BJ (cell line): Measurements from ENCODE around the gene EIF6. TPM values are rescaled to one million over a fixed set of nuclear protein-coding genes. Genes with fewer than 3 reads are reported as not detected.

Experiments used
- CTCF ChIA-PET: fragments of 350-600 bp; formaldehyde crosslinking; extraction: SDS; loops from one replicate; lab custom pipeline; 2021; ENCODE audit warnings: antibody characterized with exemption, inconsistent platforms; lab: Yijun Ruan, JAX
- POLR2A ChIA-PET: fragments of 300-600 bp; sonication (Branson Sonifier 250); formaldehyde crosslinking; extraction: SDS; loops from one replicate; lab custom pipeline; 2021; ENCODE audit warnings: antibody characterized with exemption; lab: Charles Lee
- DNase-seq: peaks from one replicate; pipeline ENCODE4 v3.0.0-alpha.2; 2011; ENCODE audit warnings: low read depth
- H3K27me3 ChIP-seq: 2 replicates; pipeline ENCODE4 v1.6.0; 2011; ENCODE audit warnings: low read length; ENCODE audit not compliant: control insufficient read depth, insufficient read depth
- H3K36me3 ChIP-seq: 2 replicates; pipeline ENCODE4 v1.5.1; 2011; ENCODE audit warnings: low read length; ENCODE audit not compliant: control insufficient read depth, insufficient read depth
- H3K4me3 ChIP-seq: 2 replicates; pipeline ENCODE4 v1.5.1; 2011; ENCODE audit warnings: low read depth, mild to moderate bottlenecking, control low read depth, low read length
- polyA plus RNA-seq: library from polyadenylated mRNA; depleted of rRNA; stranded (reverse); fragments of >200 nt; gene quantifications from 2 replicates; pipeline ENCODE4 v1.2.3, GENCODE V29; 2011
- TF ChIP-seq, protein P1 (sequence below): IDR thresholded peaks from 2 replicates; pipeline ENCODE4 v1.5.1; 2011; ENCODE audit warnings: low read depth, mild to moderate bottlenecking, control low read depth, inconsistent platforms, low read length, moderate library complexity; ENCODE audit not compliant: insufficient read depth

Gene EIF6
- polyA plus RNA-seq, 1 experiment, result 261 TPM

- no peak for DNase-seq
- H3K4me3 ChIP-seq, result no peak overlapping the region
- POLR2A ChIA-PET, result no interaction called here
- H3K27me3 ChIP-seq, result no peaks in the 10 kb centered on the region
- no peaks in the 10 kb centered on the region for H3K36me3 ChIP-seq
- TF ChIP-seq, protein P1, sequence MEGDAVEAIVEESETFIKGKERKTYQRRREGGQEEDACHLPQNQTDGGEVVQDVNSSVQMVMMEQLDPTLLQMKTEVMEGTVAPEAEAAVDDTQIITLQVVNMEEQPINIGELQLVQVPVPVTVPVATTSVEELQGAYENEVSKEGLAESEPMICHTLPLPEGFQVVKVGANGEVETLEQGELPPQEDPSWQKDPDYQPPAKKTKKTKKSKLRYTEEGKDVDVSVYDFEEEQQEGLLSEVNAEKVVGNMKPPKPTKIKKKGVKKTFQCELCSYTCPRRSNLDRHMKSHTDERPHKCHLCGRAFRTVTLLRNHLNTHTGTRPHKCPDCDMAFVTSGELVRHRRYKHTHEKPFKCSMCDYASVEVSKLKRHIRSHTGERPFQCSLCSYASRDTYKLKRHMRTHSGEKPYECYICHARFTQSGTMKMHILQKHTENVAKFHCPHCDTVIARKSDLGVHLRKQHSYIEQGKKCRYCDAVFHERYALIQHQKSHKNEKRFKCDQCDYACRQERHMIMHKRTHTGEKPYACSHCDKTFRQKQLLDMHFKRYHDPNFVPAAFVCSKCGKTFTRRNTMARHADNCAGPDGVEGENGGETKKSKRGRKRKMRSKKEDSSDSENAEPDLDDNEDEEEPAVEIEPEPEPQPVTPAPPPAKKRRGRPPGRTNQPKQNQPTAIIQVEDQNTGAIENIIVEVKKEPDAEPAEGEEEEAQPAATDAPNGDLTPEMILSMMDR, result no peak
- CTCF ChIA-PET, result interaction anchor here (1.7 kb wide), 1 partner anchor 11 kb away, joined by 5 read pairs; no protein-coding TSS in a partner anchor
Observed at GRCh38 chr20:35328689-35329088, 44.1 kb upstream of the EIF6 start.

GRCh38 chr20:35328095-35328685 lies 43.6 kb upstream of the EIF6 start:
- Histone ChIP-seq H3K27me3 (no peaks in the 10 kb centered on the region), H3K36me3 (no peaks in the 10 kb centered on the region), H3K4me3 (no peak overlapping the region)
- TF ChIP-seq, protein P1, result no peak
- ChIA-PET POLR2A (no interaction called here), CTCF (interaction anchor here (1.7 kb wide), 1 partner anchor 10 kb away, joined by 5 read pairs; no protein-coding TSS in a partner anchor)
- DNase-seq, result no peak

GRCh38 chr20:35327074-35327976 lies 42.8 kb upstream of the EIF6 start:
- TF ChIP-seq, protein P1, result no peak
- DNase-seq, result no peak
- ChIA-PET CTCF (interaction anchor here (0.9 to 1.2 kb wide), 2 partner anchors 9 to 20 kb away, joined by 3 to 4 read pairs; no protein-coding TSS in a partner anchor), POLR2A (no interaction called here)
- Histone ChIP-seq H3K4me3 (no peak overlapping the region), H3K36me3 (no peaks in the 10 kb centered on the region), H3K27me3 (no peaks in the 10 kb centered on the region)

GRCh38 chr20:35326740-35327073 lies 42.1 kb upstream of the EIF6 start:
- CTCF ChIA-PET, result interaction anchor here (1.2 kb wide), 1 partner anchor 20 kb away, joined by 4 read pairs; no protein-coding TSS in a partner anchor
- H3K27me3 ChIP-seq, result no peaks in the 10 kb centered on the region
- POLR2A ChIA-PET, result no interaction called here
- H3K36me3 ChIP-seq, result no peaks in the 10 kb centered on the region
- no peak overlapping the region for H3K4me3 ChIP-seq
- TF ChIP-seq, protein P1, result no peak
- DNase-seq, result no peak
